Right lobe of liver (tissue), 6 donors: Measurements from ENCODE around the gene CHD2. TPM values are rescaled to one million over a fixed set of nuclear protein-coding genes. Genes with fewer than 3 reads are reported as not detected.
A peak's percentile ranks its signal among the peaks of the same experiment; 100 is the strongest.

Experiments used
- ATAC-seq, 4 donors: fragments of 200-7000 bp; cut with Tn5 transposase; one replicate each; pipeline ENCODE4 v1.9.1; 2020; ENCODE audit warnings: mild to moderate bottlenecking in 4 of 4, moderate library complexity in 4 of 4
- DNase-seq, 3 donors: peaks; one replicate each; pipeline ENCODE4 v3.0.0-alpha.2; 2020
- H3K27ac ChIP-seq, 3 donors: fragments of 200-600 bp; one replicate each; pipeline ENCODE4 v1.8.0; 2022
- H3K27me3 ChIP-seq, 2 donors: fragments of 200-600 bp; one replicate each; pipeline ENCODE4 v1.8.0; 2022
- H3K36me3 ChIP-seq, 4 donors: fragments of 200-600 bp; sonication (generic) in 1 of 4; one replicate each; pipeline versions ENCODE4 v1.5.1 to v1.8.0; 2017 to 2022; ENCODE audit warnings: control low read depth in 1 of 4
- H3K4me1 ChIP-seq, 4 donors: fragments of 200-600 bp; sonication (generic) in 1 of 4; one replicate each; pipeline versions ENCODE4 v1.5.1 to v1.8.0; 2017 to 2022; ENCODE audit warnings: control low read depth in 1 of 4
- H3K4me3 ChIP-seq, 3 donors: fragments of 200-600 bp; one replicate each; pipeline ENCODE4 v1.8.0; 2022
- H3K9me3 ChIP-seq, 4 donors: fragments of 200-600 bp; sonication (generic) in 1 of 4; one replicate each; pipeline versions ENCODE4 v1.5.1 to v1.8.0; 2017 to 2022; ENCODE audit warnings: control low read depth in 1 of 4
- POLR2A ChIP-seq: fragments of 450-650 bp; IDR thresholded peaks from one replicate; pipeline ENCODE4 v1.6.1; 2017; ENCODE audit warnings: antibody characterized with exemption, mild to moderate bottlenecking
- WGBS: methylation state at CpG from one replicate; pipeline ENCODE4 v1.1.6; 2018; ENCODE audit warnings: low coverage, low lambda C conversion rate; ENCODE audit not compliant: insufficient coverage; ENCODE audit errors: missing lambda C conversion rate; 5-methylcytosine and 5-hydroxymethylcytosine counted together
- intact Hi-C, 2 donors: fragments of 100-400 bp; cut with DNase I; formaldehyde crosslinking; loops; one replicate each; pipeline versions ENCODE4 v1.11.2 to v1.14.1; 2022
- total RNA-seq, 6 experiments: library from RNA; depleted of rRNA in 2 of 6; stranded (reverse); fragments of >200 nt in 2 of 6; fragmentation: NEBNext Ultra II Directional in 3 of 6; extraction: Animal tissue kit (Norgen Biotek cat#: 25700) in 3 of 6; gene quantifications; one replicate each; pipeline versions ENCODE4 v1.1.0 to v1.2.4, GENCODE V29; 2016 to 2023
- TF ChIP-seq, protein P1 (sequence below), 4 donors: fragments of 200-600 bp in 3 of 4; fragments of 450-650 bp in 1 of 4; IDR thresholded peaks; one replicate each; pipeline versions ENCODE4 v1.5.1 to v1.8.0; 2016 to 2022; ENCODE audit warnings: antibody characterized with exemption in 4 of 4, mild to moderate bottlenecking in 2 of 4
- donor health status: DM: no; HTN: yes; CAD: no.
- donor health status: DM: no; HTN: no; CAD: no.
- donor health status: DM: no; HTN: no; CAD: no.
- donor health status: DM: no; HTN: yes; CAD: no.
- donor health status: DM: no; HTN: yes; CAD: no.

Gene CHD2
- total RNA-seq, 6 experiments from 2014 or later: 41.4 to 65.0 (median 56.6) TPM

DNA sequence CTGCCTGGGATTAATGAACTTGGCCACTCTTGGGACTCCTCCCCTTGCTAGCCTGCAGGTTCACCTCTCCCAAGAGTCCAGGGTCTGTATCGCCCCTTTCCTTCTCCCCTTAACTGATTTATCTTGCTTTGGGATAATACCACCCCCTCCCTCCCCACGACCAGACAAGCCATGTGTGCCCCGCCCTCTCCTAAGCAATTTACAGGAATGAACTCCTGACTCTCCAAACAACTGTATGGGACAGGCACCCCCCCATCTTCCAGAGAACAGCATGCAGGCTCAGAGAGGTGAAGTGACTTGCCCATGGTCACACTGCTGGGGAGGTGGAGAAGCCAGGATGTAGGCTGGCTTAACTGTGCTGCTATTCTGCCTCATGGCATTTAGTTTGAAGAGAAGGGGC, 142.1 kb downstream of the CHD2 start:
- H3K4me1 ChIP-seq: no peaks in the 10 kb centered on the region
- ATAC-seq (no peak), DNase-seq (peak in 1 of 3 donors; percentile 6)
- intact Hi-C loops: no loop called here
- no peak overlapping the region for H3K4me3 ChIP-seq
- no peak for TF ChIP-seq POLR2A
- TF ChIP-seq, protein P1, sequence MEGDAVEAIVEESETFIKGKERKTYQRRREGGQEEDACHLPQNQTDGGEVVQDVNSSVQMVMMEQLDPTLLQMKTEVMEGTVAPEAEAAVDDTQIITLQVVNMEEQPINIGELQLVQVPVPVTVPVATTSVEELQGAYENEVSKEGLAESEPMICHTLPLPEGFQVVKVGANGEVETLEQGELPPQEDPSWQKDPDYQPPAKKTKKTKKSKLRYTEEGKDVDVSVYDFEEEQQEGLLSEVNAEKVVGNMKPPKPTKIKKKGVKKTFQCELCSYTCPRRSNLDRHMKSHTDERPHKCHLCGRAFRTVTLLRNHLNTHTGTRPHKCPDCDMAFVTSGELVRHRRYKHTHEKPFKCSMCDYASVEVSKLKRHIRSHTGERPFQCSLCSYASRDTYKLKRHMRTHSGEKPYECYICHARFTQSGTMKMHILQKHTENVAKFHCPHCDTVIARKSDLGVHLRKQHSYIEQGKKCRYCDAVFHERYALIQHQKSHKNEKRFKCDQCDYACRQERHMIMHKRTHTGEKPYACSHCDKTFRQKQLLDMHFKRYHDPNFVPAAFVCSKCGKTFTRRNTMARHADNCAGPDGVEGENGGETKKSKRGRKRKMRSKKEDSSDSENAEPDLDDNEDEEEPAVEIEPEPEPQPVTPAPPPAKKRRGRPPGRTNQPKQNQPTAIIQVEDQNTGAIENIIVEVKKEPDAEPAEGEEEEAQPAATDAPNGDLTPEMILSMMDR (IDR thresholded peaks at IDR 0.05): no peak
- WGBS: 28% methylated on average over 3 of the region's 3 CpGs
- H3K36me3 ChIP-seq: no peaks in the 10 kb centered on the region
- no peaks in the 10 kb centered on the region for H3K27me3 ChIP-seq
- H3K9me3 ChIP-seq: no peaks in the 10 kb centered on the region
- no peak overlapping the region for H3K27ac ChIP-seq

DNA sequence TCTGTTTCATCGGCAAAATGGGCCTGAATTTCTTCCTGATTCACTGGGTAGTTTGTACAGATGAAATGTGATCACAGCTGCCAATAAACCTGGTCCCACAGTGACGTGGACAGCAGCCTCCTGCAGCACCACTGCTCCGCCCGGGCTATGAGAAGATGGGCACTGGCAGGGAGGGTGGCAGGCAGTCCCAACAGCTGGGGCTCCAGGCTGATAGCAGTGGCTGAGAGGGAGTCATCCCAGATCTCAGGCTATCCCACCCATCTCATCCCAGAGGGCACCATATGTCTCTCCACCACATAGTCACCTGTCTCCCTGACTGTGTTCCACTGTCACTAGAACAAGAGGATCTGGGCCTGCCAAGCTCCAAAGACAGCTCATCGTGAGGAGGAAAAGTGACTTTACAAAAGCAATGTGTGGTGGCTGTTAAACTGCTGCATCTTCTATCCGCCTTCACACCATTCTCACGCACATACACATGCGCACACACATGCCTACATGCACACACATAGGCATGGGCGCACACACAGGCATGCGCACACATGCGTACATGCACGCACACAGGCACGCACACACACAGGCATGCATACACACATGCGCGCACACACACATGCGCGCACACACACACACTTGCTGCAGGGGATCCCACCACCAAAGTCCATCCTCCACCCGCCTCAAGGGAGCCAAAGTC, 142.7 kb downstream of the CHD2 start:
- no peaks in the 10 kb centered on the region for H3K4me1 ChIP-seq
- ATAC-seq (no peak), DNase-seq (peak in 2 of 3 donors; percentile 7 to 32)
- H3K36me3 ChIP-seq: no peaks in the 10 kb centered on the region
- no peak for TF ChIP-seq POLR2A
- TF ChIP-seq, protein P1 (IDR thresholded peaks at IDR 0.05): no peak
- no peak overlapping the region for H3K4me3 ChIP-seq
- H3K27ac ChIP-seq: no peak overlapping the region
- intact Hi-C loops: no loop called here
- H3K27me3 ChIP-seq: no peaks in the 10 kb centered on the region
- no peaks in the 10 kb centered on the region for H3K9me3 ChIP-seq
- whole genome bisulfite sequencing: 78% methylated on average over 16 of the region's 18 CpGs

DNA sequence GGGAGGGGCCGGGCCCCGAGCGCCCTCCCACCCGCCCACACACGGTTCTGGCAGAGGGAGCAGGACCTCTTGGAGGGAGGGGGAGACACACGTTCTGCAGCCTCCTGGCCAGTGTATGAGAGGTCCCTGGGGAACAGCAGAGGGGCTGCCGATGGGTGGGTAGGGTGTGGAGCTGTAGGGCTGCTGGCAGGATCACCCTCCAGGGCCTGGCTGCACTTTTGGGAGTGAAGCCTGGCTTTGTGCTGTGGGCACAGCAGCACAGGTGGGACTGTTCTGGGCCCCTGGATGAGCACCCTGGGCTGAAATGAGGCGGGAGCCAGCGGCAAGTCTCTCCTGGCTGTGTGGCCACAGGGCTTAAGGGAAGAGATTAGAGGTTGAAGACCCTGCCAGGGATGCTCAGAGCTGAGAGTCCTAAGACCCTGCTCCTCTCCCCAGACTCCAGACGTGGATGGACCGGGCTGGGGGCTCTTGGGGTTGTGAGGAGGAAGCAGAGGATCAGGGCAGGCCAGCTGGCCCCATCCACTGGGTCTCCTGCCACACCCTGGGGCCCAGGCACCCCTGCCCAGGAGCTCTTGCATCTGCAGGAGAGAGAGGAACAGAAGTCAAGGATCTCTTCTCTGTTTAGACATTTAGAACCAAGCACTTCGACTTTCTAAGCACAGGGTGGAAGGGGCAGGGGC, 143.6 kb downstream of the CHD2 start:
- no peak overlapping the region for H3K27ac ChIP-seq

DNA sequence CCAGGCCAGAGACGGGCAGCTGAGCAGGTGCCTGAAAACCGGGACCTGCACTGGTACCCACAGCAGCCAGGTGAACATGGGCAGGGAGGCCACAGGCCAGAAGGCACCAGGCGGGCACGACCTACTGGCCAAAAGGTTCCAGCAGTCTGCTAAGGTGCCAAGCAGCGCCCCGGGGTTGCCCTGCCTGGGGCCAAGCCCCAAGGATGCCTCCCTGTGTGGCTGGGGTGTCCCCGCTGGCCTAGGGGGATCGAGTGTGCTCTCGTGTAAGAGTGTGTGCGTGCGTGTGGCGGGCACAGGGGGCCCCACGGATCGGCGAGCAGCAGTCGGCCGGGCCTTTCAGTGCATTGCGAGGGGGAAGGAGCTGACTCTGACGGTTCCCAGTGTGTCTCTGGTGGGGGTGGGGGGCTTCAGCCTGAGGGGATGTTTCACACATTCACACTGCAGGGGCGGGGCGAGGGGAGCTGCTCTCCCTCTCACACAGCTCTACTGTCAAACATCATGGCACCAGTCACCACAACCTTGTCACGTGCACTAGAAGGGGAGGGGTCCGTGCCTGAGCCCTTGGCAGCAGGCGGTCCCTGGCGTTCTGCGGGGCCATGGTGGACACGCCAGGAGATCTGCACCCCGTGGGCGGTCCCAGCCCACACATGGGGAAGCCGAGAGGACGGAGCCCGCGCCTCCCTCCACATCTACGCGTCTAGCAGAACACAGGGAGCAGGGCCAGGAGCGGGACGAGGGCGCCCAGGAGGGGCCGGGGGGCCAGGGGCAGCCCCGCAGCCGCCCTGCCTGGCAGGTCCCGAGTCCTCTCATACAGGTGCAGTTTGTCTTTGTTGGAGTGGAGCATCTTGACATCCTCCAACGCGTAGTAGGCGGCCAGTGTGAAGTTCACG, 144.4 kb downstream of the CHD2 start:
- no peak overlapping the region for H3K27ac ChIP-seq
- intact Hi-C loops: no loop called here
- no peaks in the 10 kb centered on the region for H3K36me3 ChIP-seq
- H3K4me1 ChIP-seq: no peaks in the 10 kb centered on the region
- no peak for TF ChIP-seq POLR2A
- DNase-seq (peak in 1 of 3 donors; percentile 43), ATAC-seq (no peak)
- H3K4me3 ChIP-seq: no peak overlapping the region
- 87% methylated on average over 7 of the region's 46 CpGs for WGBS
- H3K27me3 ChIP-seq: no peaks in the 10 kb centered on the region
- no peaks in the 10 kb centered on the region for H3K9me3 ChIP-seq

More for the DNA sequence above, 143.6 kb downstream of the CHD2 start:
- no peaks in the 10 kb centered on the region for H3K4me1 ChIP-seq
- TF ChIP-seq, protein P1 (IDR thresholded peaks at IDR 0.05): no peak
- no peak for TF ChIP-seq POLR2A
- no peaks in the 10 kb centered on the region for H3K36me3 ChIP-seq
- no peaks in the 10 kb centered on the region for H3K9me3 ChIP-seq
- no peak overlapping the region for H3K4me3 ChIP-seq
- 22% methylated on average over 8 of the region's 12 CpGs for WGBS
- intact Hi-C loops: no loop called here
- no peaks in the 10 kb centered on the region for H3K27me3 ChIP-seq
- DNase-seq (peak in 2 of 3 donors; percentile 6 to 36), ATAC-seq (no peak)
